Measurements from ENCODE around the gene PLCH1.
"Not testable (repeated sequence)": the region's sequence is repeated elsewhere in the genome, so short reads cannot be mapped to it uniquely, and the experiment has no call there.

PLCH1 gene

GRCh38 chr3:155409336-155409735, 335.5 kb downstream of the PLCH1 start:
- no peak for TF ChIP-seq CTCF (IDR thresholded peaks at IDR 0.05; ENCODE audit: low read depth, low read length, missing control alignments)
- no peak overlapping the region for H3K4me3 ChIP-seq (replicated peaks; ENCODE audit: low read depth, low read length)
- DNase-seq (ENCODE audit: extremely low read depth, low read depth): no peak

GRCh38 chr3:155407971-155408370, 336.9 kb downstream of the PLCH1 start:
- H3K4me3 ChIP-seq (replicated peaks; ENCODE audit: low read depth, low read length): no peak overlapping the region
- TF ChIP-seq CTCF (IDR thresholded peaks at IDR 0.05; ENCODE audit: low read depth, low read length, missing control alignments): no peak
- DNase-seq (ENCODE audit: extremely low read depth, low read depth): no peak

- TF ChIP-seq CTCF (IDR thresholded peaks at IDR 0.05; ENCODE audit: low read depth, low read length, missing control alignments): no peak
- no peak for DNase-seq (ENCODE audit: extremely low read depth, low read depth)
These were observed 337.5 kb downstream of the PLCH1 start for GRCh38 chr3:155407331-155407730.

GRCh38 chr3:155404486-155404885, 340.4 kb downstream of the PLCH1 start:
- no peak overlapping the region for H3K4me3 ChIP-seq (replicated peaks; ENCODE audit: low read depth, low read length)
- no peak for TF ChIP-seq CTCF (IDR thresholded peaks at IDR 0.05; ENCODE audit: low read depth, low read length, missing control alignments)
- no peak for DNase-seq (ENCODE audit: extremely low read depth, low read depth)

More at GRCh38 chr3:155407331-155407730, 337.5 kb downstream of the PLCH1 start:
- no peak overlapping the region for H3K4me3 ChIP-seq (replicated peaks; ENCODE audit: low read depth, low read length)

GRCh38 chr3:155402656-155403055, 342.2 kb downstream of the PLCH1 start:
- no peak for TF ChIP-seq CTCF (IDR thresholded peaks at IDR 0.05; ENCODE audit: low read depth, low read length, missing control alignments)
- no peak for DNase-seq (ENCODE audit: extremely low read depth, low read depth)
- H3K4me3 ChIP-seq (replicated peaks; ENCODE audit: low read depth, low read length): no peak overlapping the region

GRCh38 chr3:155398046-155398445, 346.8 kb downstream of the PLCH1 start:
- TF ChIP-seq CTCF (IDR thresholded peaks at IDR 0.05; ENCODE audit: low read depth, low read length, missing control alignments): no peak
- H3K4me3 ChIP-seq (replicated peaks; ENCODE audit: low read depth, low read length): no peak overlapping the region
- no peak for DNase-seq (ENCODE audit: extremely low read depth, low read depth)

GRCh38 chr3:155394896-155395295, 350.0 kb downstream of the PLCH1 start:
- H3K4me3 ChIP-seq (replicated peaks; ENCODE audit: low read depth, low read length); DNase-seq (ENCODE audit: extremely low read depth, low read depth): not testable (repeated sequence)

Measured in HFF-Myc (cell line).